Measurements from ENCODE around the gene SHMT2. TPM values are rescaled to one million over a fixed set of nuclear protein-coding genes. Genes with fewer than 3 reads are reported as not detected.

The SHMT2 gene
- total RNA-seq, 1 experiment from 2014 or later = 227 TPM

DNA sequence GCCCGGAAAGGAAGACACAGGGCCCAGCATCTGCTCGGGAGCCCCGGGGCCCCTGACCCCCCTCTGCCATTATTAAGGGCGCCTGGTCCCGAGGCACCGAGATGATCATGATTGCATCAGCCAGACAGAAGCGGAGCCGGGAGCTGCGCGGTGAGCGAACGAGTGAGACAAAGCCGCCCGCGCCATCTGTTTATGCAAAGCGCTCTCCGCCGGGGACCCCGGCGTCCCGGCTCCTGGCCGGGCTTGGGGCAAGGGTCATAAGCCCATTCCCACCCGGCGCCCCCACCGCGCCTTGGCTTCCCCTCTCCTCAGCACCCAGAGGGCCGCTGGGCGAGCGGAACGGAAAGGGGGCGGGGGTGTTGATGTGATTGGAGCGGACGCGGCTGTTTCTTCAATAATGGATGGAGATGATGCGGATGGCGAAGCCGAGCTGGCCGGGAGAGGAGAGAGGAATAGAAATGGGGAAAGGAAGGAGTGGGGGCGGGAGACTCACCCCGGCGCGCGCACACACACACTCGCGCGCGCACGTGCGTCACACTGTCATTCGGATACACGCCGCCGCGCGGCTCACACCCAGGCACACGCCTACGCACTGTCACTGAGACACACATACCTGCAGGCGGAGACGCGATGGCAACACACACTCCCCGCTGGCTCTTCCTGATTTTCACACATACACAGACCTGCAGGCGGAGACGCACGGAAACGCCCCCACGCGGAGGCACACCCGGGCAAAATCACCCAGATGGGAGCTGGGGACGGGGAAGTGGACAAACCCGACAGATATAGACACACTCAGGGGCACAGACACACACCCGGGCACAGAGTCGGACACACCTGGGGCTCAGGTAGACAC, 10.8 kb downstream of the SHMT2 start:
- H3F3A ChIP-seq (ENCODE audit: insufficient read depth, low read depth) = peaks cover 65% of the 10 kb centered on the region
- H3K27ac ChIP-seq = no peak overlapping the region
- H3K79me2 ChIP-seq (ENCODE audit: low read depth) = no peaks in the 10 kb centered on the region
- POLR2A ChIA-PET (ENCODE audit: unreplicated experiment) = interaction anchor here (0.5 kb wide), 1 partner anchor 111 kb away, joined by 3 read pairs; no protein-coding TSS in a partner anchor
- TF ChIP-seq EZH2 (IDR thresholded peaks at IDR 0.05; ENCODE audit: low read depth) = no peak
- TF ChIP-seq, protein P1, sequence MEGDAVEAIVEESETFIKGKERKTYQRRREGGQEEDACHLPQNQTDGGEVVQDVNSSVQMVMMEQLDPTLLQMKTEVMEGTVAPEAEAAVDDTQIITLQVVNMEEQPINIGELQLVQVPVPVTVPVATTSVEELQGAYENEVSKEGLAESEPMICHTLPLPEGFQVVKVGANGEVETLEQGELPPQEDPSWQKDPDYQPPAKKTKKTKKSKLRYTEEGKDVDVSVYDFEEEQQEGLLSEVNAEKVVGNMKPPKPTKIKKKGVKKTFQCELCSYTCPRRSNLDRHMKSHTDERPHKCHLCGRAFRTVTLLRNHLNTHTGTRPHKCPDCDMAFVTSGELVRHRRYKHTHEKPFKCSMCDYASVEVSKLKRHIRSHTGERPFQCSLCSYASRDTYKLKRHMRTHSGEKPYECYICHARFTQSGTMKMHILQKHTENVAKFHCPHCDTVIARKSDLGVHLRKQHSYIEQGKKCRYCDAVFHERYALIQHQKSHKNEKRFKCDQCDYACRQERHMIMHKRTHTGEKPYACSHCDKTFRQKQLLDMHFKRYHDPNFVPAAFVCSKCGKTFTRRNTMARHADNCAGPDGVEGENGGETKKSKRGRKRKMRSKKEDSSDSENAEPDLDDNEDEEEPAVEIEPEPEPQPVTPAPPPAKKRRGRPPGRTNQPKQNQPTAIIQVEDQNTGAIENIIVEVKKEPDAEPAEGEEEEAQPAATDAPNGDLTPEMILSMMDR (conservative IDR thresholded peaks at IDR 0.05) = no peak
- intact Hi-C loops (cut with micrococcal nuclease; ENCODE audit: unreplicated experiment) = loop anchor here (5.0 to 10.0 kb wide), 3 partner anchors 58 to 485 kb away; partner anchors contain the start of genes PRIM1 and STAT6
- peaks cover 22% of the 10 kb centered on the region; the same call in 1 of the 2 replicates for H3K4me1 ChIP-seq (replicated peaks; ENCODE audit: insufficient read depth)
- no peaks in the 10 kb centered on the region for H3K36me3 ChIP-seq (ENCODE audit: low read depth)
- H3K27me3 ChIP-seq (ENCODE audit: insufficient read depth, low read depth) = peaks cover 30% of the 10 kb centered on the region
- BruUV-seq (replicated peaks) = TSS peak; percentile 21
- no peak overlapping the region for H2AFZ ChIP-seq
- no peaks in the 10 kb centered on the region for H3K9me3 ChIP-seq (ENCODE audit: insufficient read depth, low read depth)
- H3K9me2 ChIP-seq (ENCODE audit: insufficient read depth) = no peaks in the 10 kb centered on the region
- peak in 1 of 2 experiments; percentile 45 for DNase-seq
- H4K20me1 ChIP-seq (ENCODE audit: insufficient read depth) = peaks cover 8% of the 10 kb centered on the region
- CTCF ChIA-PET = interaction anchor here (0.6 to 1.5 kb wide), 4 partner anchors 11 to 1155 kb away, joined by 3 to 14 read pairs (median 5); partner anchors contain the start of gene SHMT2
- H3K4me2 ChIP-seq = peak overlapping the region; percentile 50
- H3K4me3 ChIP-seq = no peak overlapping the region; the same call in 1 of the 2 replicates

DNA sequence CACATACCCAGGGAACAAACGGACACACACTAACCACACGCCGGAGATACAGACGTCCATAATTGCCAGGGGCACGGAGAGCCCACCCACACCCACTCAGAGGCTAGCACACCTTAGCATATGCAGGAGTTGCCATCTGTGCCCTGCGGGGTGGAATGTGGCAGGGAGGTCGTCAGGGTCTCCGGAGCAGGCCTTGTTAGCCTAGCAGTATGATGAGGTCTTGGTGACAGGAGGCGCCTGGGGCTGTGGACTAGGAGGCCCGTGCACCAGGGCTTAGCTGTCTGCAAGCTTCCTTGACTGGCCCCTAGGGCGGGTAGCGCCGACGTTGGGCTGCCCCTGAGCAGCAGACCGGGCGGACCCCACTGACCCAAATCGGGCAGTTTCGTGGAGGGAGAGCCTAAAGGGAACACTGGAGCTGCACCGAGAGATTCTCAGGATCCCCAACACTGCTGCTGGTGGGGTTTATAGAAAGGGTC, 11.5 kb downstream of the SHMT2 start:
- 0 out of 2 replicates have a peak, but pooled peaks cover 2% of the 10 kb centered on the region for H4K20me1 ChIP-seq (ENCODE audit: insufficient read depth)
- intact Hi-C loops (cut with micrococcal nuclease; ENCODE audit: unreplicated experiment) = loop anchor here (5.0 to 10.0 kb wide), 3 partner anchors 59 to 486 kb away; partner anchors contain the start of genes PRIM1 and STAT6

More for the DNA sequence above, 11.5 kb downstream of the SHMT2 start:
- Histone ChIP-seq H3K27me3 (ENCODE audit: insufficient read depth, low read depth) (peaks cover 30% of the 10 kb centered on the region), H3K36me3 (ENCODE audit: low read depth) (no peaks in the 10 kb centered on the region), H3F3A (ENCODE audit: insufficient read depth, low read depth) (peaks cover 64% of the 10 kb centered on the region), H2AFZ (no peak overlapping the region), H3K27ac (no peak overlapping the region), H3K9me3 (ENCODE audit: insufficient read depth, low read depth) (no peaks in the 10 kb centered on the region), H3K4me3 (no peak overlapping the region; the same call in 1 of the 2 replicates), H3K79me2 (ENCODE audit: low read depth) (no peaks in the 10 kb centered on the region), H3K4me2 (peak overlapping the region; percentile 50; the same call in 1 of the 2 replicates), H3K9me2 (ENCODE audit: insufficient read depth) (no peaks in the 10 kb centered on the region), H3K4me1 (replicated peaks; ENCODE audit: insufficient read depth) (peaks cover 22% of the 10 kb centered on the region; the same call in 1 of the 2 replicates)
- CTCF ChIA-PET = interaction anchor here (0.6 to 1.5 kb wide), 2 partner anchors 27 to 1155 kb away, joined by 6 to 14 read pairs; no protein-coding TSS in a partner anchor
- TF ChIP-seq EZH2 (IDR thresholded peaks at IDR 0.05; ENCODE audit: low read depth) = no peak
- TF ChIP-seq, protein P1 (conservative IDR thresholded peaks at IDR 0.05) = no peak
- POLR2A ChIA-PET (ENCODE audit: unreplicated experiment) = interaction anchor here (0.5 kb wide), 1 partner anchor 111 kb away, joined by 3 read pairs; no protein-coding TSS in a partner anchor
- no peak for DNase-seq
- no TSS peak for BruUV-seq (replicated peaks)

Data from PC-9 (cell line).